AG04450 (cell line): Measurements from ENCODE around the gene ANKRD10. TPM values are rescaled to one million over a fixed set of nuclear protein-coding genes. Genes with fewer than 3 reads are reported as not detected.
A peak's percentile ranks its signal among the peaks of the same experiment; 100 is the strongest.

Experiments
- CTCF ChIA-PET: fragments of 300-600, 350-600 bp; formaldehyde crosslinking; extraction: SDS; loops from one replicate; lab custom pipeline; 2022; ENCODE audit warnings: antibody characterized with exemption, inconsistent platforms; lab: Charles Lee
- POLR2A ChIA-PET: fragments of 350-600 bp; formaldehyde crosslinking; extraction: SDS; loops from one replicate; lab custom pipeline; 2021; ENCODE audit warnings: antibody characterized with exemption, inconsistent platforms; lab: Yijun Ruan, JAX
- DNase-seq: peaks from one replicate; pipeline ENCODE4 v3.0.0-alpha.2; 2011; ENCODE audit warnings: low read depth, low spot score
- H3K27ac ChIP-seq: one replicate; pipeline ENCODE4 v1.5.1; 2012; ENCODE audit warnings: low read depth, low read length, control low read depth
- H3K27me3 ChIP-seq: one replicate; pipeline ENCODE4 v1.6.0; 2012; ENCODE audit warnings: low read length; ENCODE audit not compliant: control insufficient read depth, insufficient read depth
- H3K4me3 ChIP-seq: 2 replicates; pipeline ENCODE4 v1.5.1; 2011; ENCODE audit warnings: mild to moderate bottlenecking, low read depth, low read length, control low read depth
- H3K9me3 ChIP-seq: 2 replicates; pipeline ENCODE4 v1.5.1; 2012; ENCODE audit warnings: low read length; ENCODE audit not compliant: control insufficient read depth, insufficient read depth
- polyA plus RNA-seq: library from polyadenylated mRNA; depleted of rRNA; stranded (reverse); fragments of >200 nt; gene quantifications from 2 replicates; pipeline ENCODE4 v1.2.3, GENCODE V29; 2011
- TF ChIP-seq, protein P1 (sequence below): IDR thresholded peaks from 2 replicates; pipeline ENCODE4 v1.5.1; 2011; ENCODE audit warnings: low read depth, low read length, control low read depth, inconsistent platforms

The ANKRD10 gene
- polyA plus RNA-seq, 1 experiment, result 105 TPM

DNA sequence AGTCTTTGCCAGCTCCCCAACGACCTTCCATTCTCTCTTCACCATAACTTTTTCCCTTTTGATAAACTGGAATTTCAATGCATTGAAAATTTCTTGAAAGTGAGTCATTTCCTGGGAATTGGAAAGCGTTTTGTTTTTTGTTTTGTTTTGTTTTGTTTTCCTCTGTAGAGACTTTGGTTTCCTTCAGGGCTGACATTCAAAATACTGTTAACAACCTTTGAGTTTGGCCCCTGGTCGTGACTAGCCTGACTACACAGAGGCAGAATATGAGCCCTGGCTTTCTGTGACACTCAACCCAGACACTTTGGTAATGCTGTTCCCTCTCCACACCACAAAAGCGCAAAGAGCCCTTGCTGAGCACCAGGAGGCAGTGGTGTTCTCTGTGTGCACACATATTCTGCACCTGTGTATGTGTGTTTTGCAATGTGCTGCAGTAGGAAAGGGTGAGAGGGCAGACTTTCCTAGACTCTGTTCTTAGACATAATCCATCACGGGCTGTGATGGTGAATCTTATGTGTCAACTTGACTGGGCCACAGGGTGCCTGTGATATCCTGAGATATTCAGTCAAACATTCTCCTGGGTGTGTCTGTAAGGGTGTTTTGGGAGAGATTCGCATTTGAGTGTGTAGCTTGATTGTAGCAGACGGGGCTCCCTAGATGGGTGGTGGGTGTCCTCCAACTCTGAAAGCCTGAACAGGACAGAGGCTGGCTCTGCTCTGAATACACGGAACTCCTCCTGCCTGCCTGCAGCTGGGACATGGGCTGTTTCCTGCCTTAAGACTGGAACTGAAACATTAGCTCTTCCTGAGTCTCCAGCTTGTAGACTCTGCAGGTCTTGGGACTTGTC, 29.5 kb upstream of the ANKRD10 start:
- ChIA-PET CTCF (interaction anchor here (0.6 to 2.8 kb wide), 7 partner anchors 104 to 1641 kb away, joined by 3 to 12 read pairs (median 4); no protein-coding TSS in a partner anchor), POLR2A (no interaction called here)
- no peaks in the 10 kb centered on the region for H3K27me3 ChIP-seq
- H3K27ac ChIP-seq, result no peak overlapping the region
- DNase-seq, result peak; percentile 20
- H3K4me3 ChIP-seq, result no peak overlapping the region
- TF ChIP-seq, protein P1, sequence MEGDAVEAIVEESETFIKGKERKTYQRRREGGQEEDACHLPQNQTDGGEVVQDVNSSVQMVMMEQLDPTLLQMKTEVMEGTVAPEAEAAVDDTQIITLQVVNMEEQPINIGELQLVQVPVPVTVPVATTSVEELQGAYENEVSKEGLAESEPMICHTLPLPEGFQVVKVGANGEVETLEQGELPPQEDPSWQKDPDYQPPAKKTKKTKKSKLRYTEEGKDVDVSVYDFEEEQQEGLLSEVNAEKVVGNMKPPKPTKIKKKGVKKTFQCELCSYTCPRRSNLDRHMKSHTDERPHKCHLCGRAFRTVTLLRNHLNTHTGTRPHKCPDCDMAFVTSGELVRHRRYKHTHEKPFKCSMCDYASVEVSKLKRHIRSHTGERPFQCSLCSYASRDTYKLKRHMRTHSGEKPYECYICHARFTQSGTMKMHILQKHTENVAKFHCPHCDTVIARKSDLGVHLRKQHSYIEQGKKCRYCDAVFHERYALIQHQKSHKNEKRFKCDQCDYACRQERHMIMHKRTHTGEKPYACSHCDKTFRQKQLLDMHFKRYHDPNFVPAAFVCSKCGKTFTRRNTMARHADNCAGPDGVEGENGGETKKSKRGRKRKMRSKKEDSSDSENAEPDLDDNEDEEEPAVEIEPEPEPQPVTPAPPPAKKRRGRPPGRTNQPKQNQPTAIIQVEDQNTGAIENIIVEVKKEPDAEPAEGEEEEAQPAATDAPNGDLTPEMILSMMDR, result peak; percentile 76
- no peaks in the 10 kb centered on the region for H3K9me3 ChIP-seq

DNA sequence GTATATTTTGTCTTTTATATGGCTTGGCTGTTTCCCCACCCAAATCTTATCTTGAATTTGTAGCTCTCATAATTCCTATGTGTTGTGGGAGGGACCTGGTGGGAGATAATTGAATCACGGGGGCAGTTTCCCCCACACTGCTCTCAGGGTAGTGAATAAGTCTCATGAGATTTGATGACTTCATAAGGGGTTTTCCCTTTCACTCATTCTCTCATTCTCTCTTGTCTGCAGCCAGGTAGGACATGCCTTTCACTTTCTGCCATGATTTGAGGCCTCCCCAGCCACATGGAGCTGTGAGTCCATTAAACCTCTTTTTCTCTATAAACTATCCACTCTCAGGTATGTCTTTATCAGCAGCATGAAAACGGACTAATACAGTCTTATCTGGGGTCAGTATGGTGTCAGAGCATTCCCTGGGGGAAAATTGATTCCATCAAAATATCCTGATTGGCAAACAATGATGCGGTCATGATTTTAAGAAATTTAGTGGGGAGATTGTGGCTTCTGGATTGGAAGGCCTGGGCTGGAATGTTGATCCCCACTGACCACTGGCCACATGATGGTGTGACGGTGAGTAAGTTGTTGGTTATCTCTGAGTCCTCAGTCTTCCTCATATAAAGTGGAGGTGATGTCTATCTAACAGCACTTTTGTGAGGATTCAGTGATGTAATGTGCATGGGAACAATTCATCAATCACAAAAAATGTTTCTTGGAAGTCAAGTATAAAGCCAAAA, 27.5 kb upstream of the ANKRD10 start:
- TF ChIP-seq, protein P1, result no peak
- POLR2A ChIA-PET, result no interaction called here
- CTCF ChIA-PET, result no interaction called here
- H3K27ac ChIP-seq, result no peak overlapping the region
- peaks cover 3% of the 10 kb centered on the region; the same call in 1 of the 2 replicates for H3K9me3 ChIP-seq
- no peak for DNase-seq
- no peaks in the 10 kb centered on the region for H3K27me3 ChIP-seq
- H3K4me3 ChIP-seq, result no peak overlapping the region

DNA sequence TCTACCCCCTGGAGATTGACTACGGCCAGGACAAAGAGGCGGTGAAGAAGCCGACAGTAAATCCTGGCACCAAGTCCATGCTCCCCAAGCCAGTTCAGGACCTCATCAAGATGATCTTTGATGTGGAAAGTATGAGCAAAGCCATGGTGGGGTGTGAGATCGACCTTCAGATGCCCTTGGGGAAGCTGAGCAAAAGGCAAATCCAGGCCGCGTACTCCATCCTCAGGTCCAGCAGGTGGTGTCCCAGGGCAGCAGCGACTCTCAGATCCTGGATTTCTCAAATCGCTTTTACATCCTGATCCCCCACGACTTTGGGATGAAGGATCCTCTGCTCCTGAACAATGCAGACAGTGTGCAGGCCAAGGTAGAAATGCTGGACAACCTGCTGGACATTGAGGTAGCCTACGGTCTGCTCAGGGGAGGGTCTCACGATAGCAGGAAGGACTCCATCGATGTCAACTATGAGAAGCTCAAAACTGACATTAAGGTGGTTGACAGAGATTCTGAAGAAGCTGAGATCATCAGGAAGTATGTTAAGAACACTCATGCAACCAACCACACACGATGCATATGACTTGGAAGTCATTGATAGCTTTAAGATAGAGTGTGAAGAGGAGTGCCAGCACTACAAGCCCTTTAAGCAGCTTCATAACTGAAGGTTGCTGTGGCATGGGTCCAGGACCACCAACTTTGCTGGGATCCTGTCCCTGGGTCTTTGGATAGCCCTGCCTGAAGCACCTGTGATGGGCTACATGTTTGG, 24.0 kb upstream of the ANKRD10 start:
- TF ChIP-seq, protein P1, result no peak
- DNase-seq, result no peak
- Histone ChIP-seq H3K27me3 (no peaks in the 10 kb centered on the region), H3K27ac (no peak overlapping the region), H3K4me3 (no peak overlapping the region), H3K9me3 (peaks cover 15% of the 10 kb centered on the region)
- POLR2A ChIA-PET, result no interaction called here
- CTCF ChIA-PET, result interaction anchor here (0.9 kb wide), 1 partner anchor 111 kb away, joined by 3 read pairs; no protein-coding TSS in a partner anchor

DNA sequence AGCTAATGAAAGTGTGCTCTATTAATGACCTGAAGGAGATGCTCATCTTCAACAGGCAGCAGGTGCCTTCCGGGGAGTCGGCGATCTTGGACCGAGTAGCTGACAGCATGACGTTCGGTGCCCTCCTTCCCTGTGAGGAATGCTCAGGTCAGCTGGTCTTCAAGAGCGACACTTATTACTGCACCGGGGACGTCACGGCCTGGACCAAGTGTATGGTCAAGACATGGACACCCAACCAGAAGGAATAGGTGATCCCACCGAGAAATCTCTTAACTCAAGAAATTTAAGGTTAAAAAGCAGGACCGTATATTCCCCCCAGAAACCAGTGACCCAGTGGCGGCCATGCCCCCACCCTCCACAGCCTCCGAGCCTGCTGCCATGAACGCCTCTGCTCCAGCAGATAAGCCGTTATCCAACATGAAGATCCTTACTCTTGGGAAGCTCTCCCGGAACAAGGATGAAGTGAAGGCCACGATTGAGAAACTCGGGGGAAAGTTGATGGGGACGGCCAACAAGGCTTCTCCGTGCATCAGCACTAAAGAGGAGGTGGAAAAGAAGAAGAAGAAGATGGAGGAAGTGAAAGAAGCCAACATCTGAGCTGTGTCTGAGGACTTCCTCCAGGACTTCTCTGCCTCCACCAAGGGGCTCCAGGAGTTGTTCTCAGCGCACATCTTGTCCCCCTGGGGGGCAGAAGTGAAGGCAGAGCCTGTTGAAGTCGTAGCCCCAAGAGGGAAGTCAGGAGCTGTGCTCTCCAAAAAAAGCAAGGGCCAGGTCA, 22.8 kb upstream of the ANKRD10 start:
- ChIA-PET CTCF (interaction anchor here (1.2 kb wide), 1 partner anchor 22 kb away, joined by 6 read pairs; no protein-coding TSS in a partner anchor), POLR2A (no interaction called here)
- Histone ChIP-seq H3K4me3 (no peak overlapping the region), H3K27me3 (no peaks in the 10 kb centered on the region), H3K9me3 (peaks cover 24% of the 10 kb centered on the region), H3K27ac (no peak overlapping the region)
- DNase-seq, result no peak
- TF ChIP-seq, protein P1, result no peak
